ENCODE results near the gene RAB1A. TPM values are rescaled to one million over a fixed set of nuclear protein-coding genes. Genes with fewer than 3 reads are reported as not detected.
A peak's percentile ranks its signal among the peaks of the same experiment; 100 is the strongest.
"Not testable (repeated sequence)": the region's sequence is repeated elsewhere in the genome, so short reads cannot be mapped to it uniquely, and the experiment has no call there.

The RAB1A gene
- total RNA-seq: 86.3 and 89.9 TPM in 2 replicates

DNA sequence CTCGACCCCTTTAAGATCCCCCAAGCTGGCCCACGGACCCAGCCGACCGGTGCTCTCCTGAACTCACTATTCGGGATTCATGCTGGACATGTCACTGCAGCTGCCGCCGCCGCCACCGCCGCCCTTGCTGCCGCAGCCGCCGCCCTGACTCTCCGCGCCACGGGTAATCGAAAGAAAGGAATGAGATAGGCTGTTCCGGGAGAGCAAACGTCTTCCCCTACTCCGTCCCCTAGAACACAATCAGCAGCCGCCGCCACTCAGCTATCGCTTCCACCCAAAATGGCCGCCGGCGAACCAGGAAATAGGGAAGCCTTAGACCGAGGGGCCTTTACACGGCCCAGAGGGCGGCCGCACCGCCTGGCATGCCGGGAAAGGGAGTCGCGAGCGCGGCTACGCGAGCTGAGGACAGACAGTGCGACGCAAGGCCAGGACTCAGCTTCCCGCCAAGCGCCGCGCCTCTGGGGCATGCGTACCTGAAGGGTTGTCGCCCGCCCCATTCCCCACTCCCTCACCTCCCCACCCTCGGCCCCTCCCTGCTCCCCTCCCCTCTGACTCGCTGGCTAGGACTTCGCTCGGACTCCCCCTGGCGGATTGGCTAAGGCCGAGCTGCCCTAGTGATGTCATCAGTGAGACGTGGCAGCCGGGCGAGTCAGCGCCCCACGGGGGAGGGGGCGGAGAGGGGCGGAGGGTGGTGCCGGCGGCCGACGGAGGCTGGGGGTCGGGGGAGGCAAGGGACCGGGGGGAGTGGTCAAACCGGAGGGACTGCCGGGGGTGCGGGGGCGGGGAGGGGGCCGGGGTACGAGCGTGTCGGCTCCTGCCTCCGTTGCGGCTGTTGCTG lies at the start of gene RAB1A:
TSS of gene RAB1A (minus strand) at position 281 of the 838 bp plus-strand sequence. CDS start at position 90, 191 bp downstream.
- TF ChIP-seq, protein P1, sequence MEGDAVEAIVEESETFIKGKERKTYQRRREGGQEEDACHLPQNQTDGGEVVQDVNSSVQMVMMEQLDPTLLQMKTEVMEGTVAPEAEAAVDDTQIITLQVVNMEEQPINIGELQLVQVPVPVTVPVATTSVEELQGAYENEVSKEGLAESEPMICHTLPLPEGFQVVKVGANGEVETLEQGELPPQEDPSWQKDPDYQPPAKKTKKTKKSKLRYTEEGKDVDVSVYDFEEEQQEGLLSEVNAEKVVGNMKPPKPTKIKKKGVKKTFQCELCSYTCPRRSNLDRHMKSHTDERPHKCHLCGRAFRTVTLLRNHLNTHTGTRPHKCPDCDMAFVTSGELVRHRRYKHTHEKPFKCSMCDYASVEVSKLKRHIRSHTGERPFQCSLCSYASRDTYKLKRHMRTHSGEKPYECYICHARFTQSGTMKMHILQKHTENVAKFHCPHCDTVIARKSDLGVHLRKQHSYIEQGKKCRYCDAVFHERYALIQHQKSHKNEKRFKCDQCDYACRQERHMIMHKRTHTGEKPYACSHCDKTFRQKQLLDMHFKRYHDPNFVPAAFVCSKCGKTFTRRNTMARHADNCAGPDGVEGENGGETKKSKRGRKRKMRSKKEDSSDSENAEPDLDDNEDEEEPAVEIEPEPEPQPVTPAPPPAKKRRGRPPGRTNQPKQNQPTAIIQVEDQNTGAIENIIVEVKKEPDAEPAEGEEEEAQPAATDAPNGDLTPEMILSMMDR (IDR thresholded peaks at IDR 0.05; ENCODE audit: insufficient read depth, low read length, poor library complexity, severe bottlenecking): peak; percentile 62
- peak; percentile 97 for DNase-seq (ENCODE audit: low read depth)

DNA sequence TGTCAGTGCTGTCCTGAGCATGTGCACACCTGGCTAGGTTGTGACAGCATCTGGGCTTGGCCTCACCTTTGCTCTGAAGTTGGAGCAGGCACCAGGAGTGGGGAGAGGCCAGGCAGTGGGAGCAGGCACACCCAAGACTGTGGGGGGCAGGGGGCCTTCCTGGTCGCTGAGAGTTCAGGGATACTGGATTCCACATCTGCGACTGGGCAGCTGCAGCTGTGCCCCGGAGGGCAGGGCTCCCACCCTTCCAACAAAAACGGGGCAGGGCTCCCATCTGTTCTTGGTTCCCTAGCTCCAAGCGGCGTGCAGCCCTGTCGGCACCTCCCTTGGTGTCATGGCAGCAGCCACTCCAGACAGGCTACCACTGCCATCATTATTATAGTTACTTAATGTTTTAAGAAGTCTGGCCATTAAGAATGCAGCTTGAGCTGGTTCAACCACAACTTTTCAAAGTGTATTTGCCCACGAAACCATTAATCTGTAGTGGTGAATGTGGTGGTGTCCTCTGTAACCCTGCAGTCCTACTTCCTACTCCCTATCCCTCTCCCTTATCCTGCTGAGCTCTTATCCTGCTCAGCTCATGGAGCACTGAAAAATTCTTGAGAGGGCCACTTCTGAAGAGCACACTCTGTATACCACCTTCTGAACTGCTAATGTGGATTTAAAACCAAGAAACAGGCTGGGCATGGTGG lies 48.0 kb upstream of the RAB1A start:
- no peak overlapping the region for H3K4me3 ChIP-seq (ENCODE audit: low read depth, low read length)
- no peaks in the 10 kb centered on the region for H3K36me3 ChIP-seq (ENCODE audit: control insufficient read depth, insufficient read depth, low read length)

More for the DNA sequence above, at the start of gene RAB1A:
- peak within 1 kb of the TSS; percentile 95 for H3K4me3 ChIP-seq (ENCODE audit: low read depth, low read length)
- no peaks in the 10 kb centered on the region for H3K27me3 ChIP-seq (ENCODE audit: control insufficient read depth, insufficient read depth, low read length)
- H3K36me3 ChIP-seq (ENCODE audit: control insufficient read depth, insufficient read depth, low read length): no peaks in the 10 kb centered on the region

DNA sequence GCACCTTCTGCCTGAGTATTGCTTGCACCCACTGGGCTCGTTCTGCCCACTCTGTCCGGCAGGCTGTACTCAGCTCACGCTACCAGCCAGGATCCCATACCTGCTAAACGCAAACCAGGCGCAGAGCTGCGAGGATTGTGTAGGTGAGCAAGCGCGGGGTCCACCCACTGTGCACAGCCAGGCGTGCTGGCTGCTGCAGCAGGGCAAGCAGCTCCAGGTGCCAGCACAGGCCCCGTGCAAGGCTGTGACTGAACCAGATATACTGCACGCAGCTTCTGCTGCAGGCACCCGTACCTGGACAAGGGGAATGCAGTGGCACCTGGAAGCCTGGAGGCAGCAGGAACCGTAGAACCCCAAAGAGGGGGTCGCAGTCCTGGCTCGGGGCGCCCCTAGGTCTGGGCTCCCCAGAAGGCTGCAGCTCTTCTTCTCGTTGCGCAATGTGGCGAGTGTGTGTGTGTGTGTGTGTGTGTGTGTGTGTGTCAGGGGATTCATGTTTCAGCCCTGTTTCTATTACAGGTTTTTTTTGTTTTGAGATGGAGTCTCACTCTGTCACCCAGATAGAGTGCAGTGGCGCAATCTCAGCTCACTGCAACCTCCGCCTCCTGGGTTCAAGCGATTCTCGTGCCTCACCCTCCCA lies 46.1 kb upstream of the RAB1A start:
- TF ChIP-seq, protein P1 (IDR thresholded peaks at IDR 0.05; ENCODE audit: insufficient read depth, low read length, poor library complexity, severe bottlenecking): no peak
- Histone ChIP-seq H3K36me3 (ENCODE audit: control insufficient read depth, insufficient read depth, low read length) (no peaks in the 10 kb centered on the region), H3K4me3 (ENCODE audit: low read depth, low read length) (no peak overlapping the region), H3K27me3 (ENCODE audit: control insufficient read depth, insufficient read depth, low read length) (no peaks in the 10 kb centered on the region)
- no peak for DNase-seq (ENCODE audit: low read depth)

More for the DNA sequence above, 48.0 kb upstream of the RAB1A start:
- DNase-seq (ENCODE audit: low read depth): no peak
- TF ChIP-seq, protein P1 (IDR thresholded peaks at IDR 0.05; ENCODE audit: insufficient read depth, low read length, poor library complexity, severe bottlenecking): no peak
- no peaks in the 10 kb centered on the region for H3K27me3 ChIP-seq (ENCODE audit: control insufficient read depth, insufficient read depth, low read length)

DNA sequence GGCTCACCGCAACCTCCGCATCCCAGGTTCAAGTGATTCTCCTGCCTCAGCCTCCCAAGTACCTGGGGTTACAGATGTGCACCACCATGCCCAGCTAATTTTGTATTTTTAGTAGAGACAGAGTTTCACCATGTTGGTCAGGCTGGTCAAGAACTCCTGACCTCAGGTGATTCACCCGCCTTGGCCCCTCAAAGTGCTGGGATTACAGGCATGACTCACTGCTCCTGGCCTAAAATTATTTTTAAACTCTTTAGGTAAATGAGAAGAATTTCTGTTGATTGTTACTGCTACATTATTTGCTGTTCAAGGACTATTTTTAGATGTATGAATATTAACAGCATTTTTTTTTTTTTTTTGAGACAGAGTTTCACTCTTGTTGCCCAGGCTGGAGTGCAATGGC lies 44.1 kb upstream of the RAB1A start:
- H3K36me3 ChIP-seq (ENCODE audit: control insufficient read depth, insufficient read depth, low read length); DNase-seq (ENCODE audit: low read depth); H3K4me3 ChIP-seq (ENCODE audit: low read depth, low read length); H3K27me3 ChIP-seq (ENCODE audit: control insufficient read depth, insufficient read depth, low read length): not testable (repeated sequence)

DNA sequence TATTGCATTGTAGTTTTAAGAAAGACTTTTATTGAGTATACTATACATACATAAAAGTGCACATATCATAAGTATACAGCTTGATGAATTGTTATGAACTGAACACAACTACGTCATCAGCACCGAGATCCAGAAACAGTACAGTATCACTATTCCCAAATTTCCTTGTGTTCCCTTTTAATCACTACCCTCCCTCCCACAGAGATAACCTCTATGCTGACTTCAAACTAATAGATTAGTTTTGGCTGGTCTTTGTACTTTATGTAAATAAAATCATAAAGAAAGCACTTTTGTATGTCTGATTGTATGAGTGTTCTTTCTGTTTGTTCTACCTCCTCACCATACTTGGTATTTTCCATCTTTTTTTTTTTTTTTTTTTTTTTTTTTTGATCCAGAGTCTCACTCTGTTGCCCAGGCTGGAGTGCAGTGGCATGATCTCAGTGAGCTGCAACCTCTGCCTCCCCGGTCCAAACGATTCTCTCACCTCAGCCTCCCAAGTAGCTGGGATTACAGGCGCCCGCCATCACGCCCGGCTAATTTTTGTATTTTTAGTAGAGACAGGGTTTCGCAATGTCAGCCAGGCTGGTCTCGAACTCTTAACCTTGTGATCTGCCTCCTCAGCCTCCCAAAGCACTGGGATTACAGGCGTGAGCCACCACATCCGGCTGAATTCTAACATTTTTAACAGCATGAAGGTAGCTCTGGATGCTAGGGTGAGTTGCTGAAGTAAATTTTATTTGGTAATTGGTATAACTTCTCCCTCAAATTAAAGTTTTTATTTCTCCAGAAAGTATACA lies 43.3 kb upstream of the RAB1A start:
- Histone ChIP-seq H3K27me3 (ENCODE audit: control insufficient read depth, insufficient read depth, low read length) (no peaks in the 10 kb centered on the region), H3K36me3 (ENCODE audit: control insufficient read depth, insufficient read depth, low read length) (no peaks in the 10 kb centered on the region), H3K4me3 (ENCODE audit: low read depth, low read length) (no peak overlapping the region)
- TF ChIP-seq, protein P1 (IDR thresholded peaks at IDR 0.05; ENCODE audit: insufficient read depth, low read length, poor library complexity, severe bottlenecking): no peak
- no peak for DNase-seq (ENCODE audit: low read depth)

DNA sequence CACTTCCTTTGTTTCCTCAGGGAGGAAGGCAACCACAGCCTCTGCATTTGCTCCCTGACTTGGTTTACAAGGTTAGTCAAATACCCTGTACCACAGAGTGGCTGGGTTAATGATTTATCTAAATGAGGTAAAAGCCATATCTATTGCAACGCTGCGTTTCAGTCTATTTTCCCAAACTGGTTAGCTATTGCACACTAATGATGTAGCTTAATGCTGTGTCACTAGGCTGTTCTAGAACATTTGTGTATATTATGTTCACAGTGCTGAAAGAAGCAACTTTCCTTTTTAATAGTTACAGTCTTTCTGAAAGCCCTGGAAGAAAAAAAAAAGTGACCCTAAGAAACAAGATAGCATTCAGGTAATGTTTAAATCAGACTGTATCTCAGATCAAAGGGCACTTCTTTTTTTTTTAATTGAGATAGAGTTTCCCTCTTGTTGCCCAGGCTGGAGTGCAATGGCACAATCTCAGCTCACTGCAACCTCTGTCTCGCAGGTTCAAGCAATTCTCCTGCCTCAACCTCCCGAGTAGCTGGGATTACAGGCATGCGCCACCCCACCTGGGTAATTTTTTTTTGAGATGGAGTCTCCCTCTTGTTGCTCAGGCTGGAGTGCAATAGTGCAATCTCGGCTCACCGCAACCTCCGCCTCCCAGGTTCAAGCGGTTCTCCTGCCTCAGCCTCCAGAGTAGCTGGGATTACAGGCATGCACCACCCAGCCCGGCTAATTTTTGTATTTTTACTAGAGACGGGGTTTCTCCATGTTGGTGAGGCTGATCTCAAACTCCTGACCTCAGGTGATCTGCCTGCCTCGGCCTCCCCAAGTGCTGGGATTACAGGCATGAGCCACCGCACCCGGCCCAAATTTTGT lies 40.9 kb upstream of the RAB1A start:
- not testable (repeated sequence) for H3K4me3 ChIP-seq (ENCODE audit: low read depth, low read length); H3K27me3 ChIP-seq (ENCODE audit: control insufficient read depth, insufficient read depth, low read length); H3K36me3 ChIP-seq (ENCODE audit: control insufficient read depth, insufficient read depth, low read length)
- DNase-seq (ENCODE audit: low read depth): peak; percentile 56
